ENCODE data around the gene MAN1C1.

- TF ChIP-seq, protein P1, sequence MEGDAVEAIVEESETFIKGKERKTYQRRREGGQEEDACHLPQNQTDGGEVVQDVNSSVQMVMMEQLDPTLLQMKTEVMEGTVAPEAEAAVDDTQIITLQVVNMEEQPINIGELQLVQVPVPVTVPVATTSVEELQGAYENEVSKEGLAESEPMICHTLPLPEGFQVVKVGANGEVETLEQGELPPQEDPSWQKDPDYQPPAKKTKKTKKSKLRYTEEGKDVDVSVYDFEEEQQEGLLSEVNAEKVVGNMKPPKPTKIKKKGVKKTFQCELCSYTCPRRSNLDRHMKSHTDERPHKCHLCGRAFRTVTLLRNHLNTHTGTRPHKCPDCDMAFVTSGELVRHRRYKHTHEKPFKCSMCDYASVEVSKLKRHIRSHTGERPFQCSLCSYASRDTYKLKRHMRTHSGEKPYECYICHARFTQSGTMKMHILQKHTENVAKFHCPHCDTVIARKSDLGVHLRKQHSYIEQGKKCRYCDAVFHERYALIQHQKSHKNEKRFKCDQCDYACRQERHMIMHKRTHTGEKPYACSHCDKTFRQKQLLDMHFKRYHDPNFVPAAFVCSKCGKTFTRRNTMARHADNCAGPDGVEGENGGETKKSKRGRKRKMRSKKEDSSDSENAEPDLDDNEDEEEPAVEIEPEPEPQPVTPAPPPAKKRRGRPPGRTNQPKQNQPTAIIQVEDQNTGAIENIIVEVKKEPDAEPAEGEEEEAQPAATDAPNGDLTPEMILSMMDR (IDR thresholded peaks at IDR 0.05; ENCODE audit: low read depth, low read length): no peak
- TF ChIP-seq POLR2A (IDR thresholded peaks at IDR 0.05; ENCODE audit: extremely low read depth, insufficient read length): no peak
- no peak for TF ChIP-seq MYC (IDR thresholded peaks at IDR 0.05; ENCODE audit: low read depth, low read length)
- TF ChIP-seq, protein P2, sequence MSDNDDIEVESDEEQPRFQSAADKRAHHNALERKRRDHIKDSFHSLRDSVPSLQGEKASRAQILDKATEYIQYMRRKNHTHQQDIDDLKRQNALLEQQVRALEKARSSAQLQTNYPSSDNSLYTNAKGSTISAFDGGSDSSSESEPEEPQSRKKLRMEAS (IDR thresholded peaks at IDR 0.05; ENCODE audit: low read depth, low read length): no peak
Measured at GRCh38 chr1:25720624-25721023, 104.0 kb downstream of the MAN1C1 start.

Measured in NB4 (cell line).